ENCODE measurements around the gene SMARCC2. TPM values are rescaled to one million over a fixed set of nuclear protein-coding genes. Genes with fewer than 3 reads are reported as not detected.
"Not testable (repeated sequence)": the region's sequence is repeated elsewhere in the genome, so short reads cannot be mapped to it uniquely, and the experiment has no call there.

The SMARCC2 gene
- total RNA-seq, 5 donors from 2014 or later (not counting 1 experiment from before 2014, with no cell fraction given): 135 to 160 (median 159) TPM

DNA sequence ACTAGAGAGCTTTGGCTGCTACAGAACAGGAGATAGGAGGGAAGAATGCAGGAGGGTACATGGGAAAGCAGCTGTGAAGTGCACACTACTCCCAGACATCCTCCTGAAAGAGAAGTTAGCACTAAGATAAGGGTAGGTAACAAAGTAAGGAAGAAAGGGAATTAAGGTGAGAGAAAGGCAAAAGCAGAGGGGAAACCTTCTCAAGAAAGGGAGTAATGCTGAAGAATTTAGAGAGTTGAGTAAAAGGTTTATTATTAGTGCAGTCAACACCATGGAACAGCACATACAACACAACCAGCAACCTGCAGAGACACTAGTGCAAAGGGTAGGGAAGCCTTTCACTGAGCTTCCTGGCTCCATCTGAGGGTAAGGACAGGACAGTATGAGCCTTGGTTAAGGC, 15.0 kb upstream of the SMARCC2 start:
- no peaks in the 10 kb centered on the region for H3K27me3 Mint-ChIP-seq
- peaks cover 25% of the 10 kb centered on the region for H3K36me3 Mint-ChIP-seq
- no peaks in the 10 kb centered on the region for H3K9me3 Mint-ChIP-seq
- Histone ChIP-seq H3K4me3 (ENCODE audit: control insufficient read depth in 1 of 2, extremely low read depth in 1 of 2, low read length in 1 of 2) (no peak overlapping the region), H3K36me3 (ENCODE audit: control insufficient read depth in 2 of 2, extremely low read depth in 1 of 2, insufficient read depth in 1 of 2, low read length in 1 of 2) (peaks cover 0 to 37% of the 10 kb centered on the region in 2 donors), H3K27ac (ENCODE audit: low read length) (no peak overlapping the region), H3K27me3 (replicated peaks in 1 of 2; ENCODE audit: control insufficient read depth in 2 of 2, extremely low read depth in 1 of 2, insufficient read depth in 2 of 2, low read length in 1 of 2) (no peaks in the 10 kb centered on the region), H3K9me3 (no peaks in the 10 kb centered on the region), H3K4me1 (ENCODE audit: control insufficient read depth in 1 of 2, extremely low read depth in 1 of 2, insufficient read depth in 2 of 2, low read length in 2 of 2) (no peaks in the 10 kb centered on the region)
- ChIA-PET POLR2A (no interaction called here), CTCF (interaction anchor here in 1 of 2 donors (1.0 to 3.9 kb wide), 2 partner anchors 18 to 85 kb away, joined by 3 to 21 read pairs; partner anchors contain the start of gene RNF41)
- DNase-seq (no peak), ATAC-seq (replicated peaks in 1 of 4) (no peak)
- H3K4me1 Mint-ChIP-seq: peaks cover 0 to 5% (median 1%) of the 10 kb centered on the region in 3 donors
- no peak overlapping the region for H3K27ac Mint-ChIP-seq
- no peak overlapping the region for H3K4me3 Mint-ChIP-seq

DNA sequence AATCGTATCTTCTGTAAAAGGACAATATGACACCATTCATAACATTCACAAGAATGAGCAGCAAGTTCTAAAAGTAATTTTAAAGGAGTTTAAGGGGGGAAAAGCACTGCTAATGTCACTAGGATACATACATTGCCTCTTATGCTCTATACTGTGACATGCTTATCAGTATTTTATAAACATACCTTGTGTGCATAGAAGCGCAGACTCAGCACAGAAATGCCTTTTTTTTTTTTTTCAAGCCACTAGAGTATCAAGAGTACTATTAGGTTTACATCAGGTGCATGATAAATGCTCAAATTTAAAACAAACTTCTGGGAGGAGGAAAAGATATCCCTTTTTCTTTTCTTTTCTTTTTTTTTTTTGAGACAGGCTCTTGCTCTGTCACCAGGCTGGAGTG, 13.6 kb upstream of the SMARCC2 start:
- H3K4me1 Mint-ChIP-seq: peaks cover 0 to 5% (median 1%) of the 10 kb centered on the region in 3 donors
- no peaks in the 10 kb centered on the region for H3K9me3 ChIP-seq
- ChIA-PET POLR2A (no interaction called here), CTCF (interaction anchor here in 1 of 2 donors (0.6 to 1.7 kb wide), 5 partner anchors 27 to 545 kb away, joined by 3 read pairs; partner anchors contain the start of gene STAT2)
- no peaks in the 10 kb centered on the region for H3K27me3 Mint-ChIP-seq
- peak overlapping the region; percentile 37 to 74 for H3K27ac Mint-ChIP-seq
- no peak for ATAC-seq (replicated peaks in 1 of 4)
- DNase-seq: no peak
- no peak overlapping the region for H3K27ac ChIP-seq (ENCODE audit: low read length)
- H3K36me3 ChIP-seq (ENCODE audit: control insufficient read depth in 2 of 2, extremely low read depth in 1 of 2, insufficient read depth in 1 of 2, low read length in 1 of 2): peaks cover 0 to 29% of the 10 kb centered on the region in 2 donors
- H3K4me3 ChIP-seq (ENCODE audit: control insufficient read depth in 1 of 2, extremely low read depth in 1 of 2, low read length in 1 of 2): no peak overlapping the region
- H3K9me3 Mint-ChIP-seq: no peaks in the 10 kb centered on the region
- no peak overlapping the region for H3K4me3 Mint-ChIP-seq
- H3K4me1 ChIP-seq (ENCODE audit: control insufficient read depth in 1 of 2, extremely low read depth in 1 of 2, insufficient read depth in 2 of 2, low read length in 2 of 2): no peaks in the 10 kb centered on the region
- peaks cover 20% of the 10 kb centered on the region for H3K36me3 Mint-ChIP-seq
- no peaks in the 10 kb centered on the region for H3K27me3 ChIP-seq (replicated peaks in 1 of 2; ENCODE audit: control insufficient read depth in 2 of 2, extremely low read depth in 1 of 2, insufficient read depth in 2 of 2, low read length in 1 of 2)
- WGBS (ENCODE audit: insufficient coverage): no CpG with 5 or more reads among the region's 2 CpGs

GRCh38 chr12:56202366-56202765, 13.1 kb upstream of the SMARCC2 start:
- H3K4me1 Mint-ChIP-seq: peaks cover 0 to 5% (median 1%) of the 10 kb centered on the region in 3 donors
- ChIA-PET CTCF (interaction anchor here (0.6 to 1.7 kb wide), 6 partner anchors 15 to 1363 kb away, joined by 3 to 5 read pairs (median 4); partner anchors contain the start of gene RNF41 (in 1 of the 2)), POLR2A (interaction anchor here in 1 of 2 donors (1.0 kb wide), 1 partner anchor 30 kb away, joined by 3 read pairs; no protein-coding TSS in a partner anchor)
- Histone ChIP-seq H3K9me3 (no peaks in the 10 kb centered on the region), H3K36me3 (ENCODE audit: control insufficient read depth in 2 of 2, extremely low read depth in 1 of 2, insufficient read depth in 1 of 2, low read length in 1 of 2) (peaks cover 0 to 24% of the 10 kb centered on the region in 2 donors), H3K27ac (ENCODE audit: low read length) (no peak overlapping the region), H3K27me3 (replicated peaks in 1 of 2; ENCODE audit: control insufficient read depth in 2 of 2, extremely low read depth in 1 of 2, insufficient read depth in 2 of 2, low read length in 1 of 2) (no peaks in the 10 kb centered on the region), H3K4me3 (ENCODE audit: control insufficient read depth in 1 of 2, extremely low read depth in 1 of 2, low read length in 1 of 2) (no peak overlapping the region), H3K4me1 (ENCODE audit: control insufficient read depth in 1 of 2, extremely low read depth in 1 of 2, insufficient read depth in 2 of 2, low read length in 2 of 2) (no peaks in the 10 kb centered on the region)
- no peaks in the 10 kb centered on the region for H3K27me3 Mint-ChIP-seq
- no peaks in the 10 kb centered on the region for H3K9me3 Mint-ChIP-seq
- H3K4me3 Mint-ChIP-seq: no peak overlapping the region
- 100% methylated on average over 1 of the region's 1 CpG for WGBS (ENCODE audit: insufficient coverage)
- DNase-seq: no peak
- peaks cover 15% of the 10 kb centered on the region for H3K36me3 Mint-ChIP-seq
- peak overlapping the region; percentile 52 to 74 for H3K27ac Mint-ChIP-seq
- ATAC-seq (replicated peaks in 1 of 4): no peak

DNA sequence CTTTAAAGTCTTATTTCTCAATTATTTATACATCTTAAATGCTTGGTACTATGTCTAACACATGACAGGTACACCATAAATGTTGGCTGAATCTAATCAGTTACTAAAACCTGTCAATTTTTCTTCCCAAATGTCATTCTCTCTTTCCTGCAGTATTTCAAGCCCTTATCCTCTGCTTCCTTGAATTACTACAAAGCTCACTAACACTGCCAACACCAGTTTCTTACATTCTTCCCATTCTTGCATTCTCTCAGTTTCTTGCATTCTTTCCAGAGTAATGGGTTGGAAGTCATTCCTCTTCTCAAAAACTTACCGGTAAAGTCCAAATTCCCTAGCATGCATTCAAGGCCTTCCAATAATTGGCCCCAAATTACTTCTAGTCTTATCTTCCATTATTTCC, 9.6 kb upstream of the SMARCC2 start:
- ChIA-PET POLR2A (no interaction called here), CTCF (interaction anchor here in 1 of 2 donors (0.6 to 1.4 kb wide), 2 partner anchors 23 to 438 kb away, joined by 4 read pairs; partner anchors contain the start of gene RNF41)
- ATAC-seq (replicated peaks in 1 of 4) (no peak), DNase-seq (no peak)
- H3K27ac ChIP-seq (ENCODE audit: low read length): no peak overlapping the region
- H3K4me1 ChIP-seq (ENCODE audit: control insufficient read depth in 1 of 2, extremely low read depth in 1 of 2, insufficient read depth in 2 of 2, low read length in 2 of 2): no peaks in the 10 kb centered on the region
- H3K36me3 ChIP-seq (ENCODE audit: control insufficient read depth in 2 of 2, extremely low read depth in 1 of 2, insufficient read depth in 1 of 2, low read length in 1 of 2): no peaks in the 10 kb centered on the region
- peak overlapping the region in 1 of 2 donors; percentile 1 for H3K27ac Mint-ChIP-seq
- no peak overlapping the region for H3K4me3 ChIP-seq (ENCODE audit: control insufficient read depth in 1 of 2, extremely low read depth in 1 of 2, low read length in 1 of 2)
- H3K9me3 ChIP-seq: no peaks in the 10 kb centered on the region
- H3K27me3 ChIP-seq (replicated peaks in 1 of 2; ENCODE audit: control insufficient read depth in 2 of 2, extremely low read depth in 1 of 2, insufficient read depth in 2 of 2, low read length in 1 of 2): no peaks in the 10 kb centered on the region
- H3K9me3 Mint-ChIP-seq: no peaks in the 10 kb centered on the region
- H3K27me3 Mint-ChIP-seq: no peaks in the 10 kb centered on the region
- H3K4me1 Mint-ChIP-seq: peaks cover 0 to 7% (median 1%) of the 10 kb centered on the region in 3 donors
- no peaks in the 10 kb centered on the region for H3K36me3 Mint-ChIP-seq
- WGBS (ENCODE audit: insufficient coverage): 100% methylated on average over 1 of the region's 1 CpG
- no peak overlapping the region for H3K4me3 Mint-ChIP-seq

GRCh38 chr12:56197921-56198635, 8.8 kb upstream of the SMARCC2 start:
- no peaks in the 10 kb centered on the region for H3K27me3 Mint-ChIP-seq
- Histone ChIP-seq H3K27me3 (replicated peaks in 1 of 2; ENCODE audit: control insufficient read depth in 2 of 2, extremely low read depth in 1 of 2, insufficient read depth in 2 of 2, low read length in 1 of 2) (no peaks in the 10 kb centered on the region), H3K9me3 (no peaks in the 10 kb centered on the region), H3K4me3 (ENCODE audit: control insufficient read depth in 1 of 2, extremely low read depth in 1 of 2, low read length in 1 of 2) (no peak overlapping the region), H3K27ac (ENCODE audit: low read length) (no peak overlapping the region), H3K4me1 (ENCODE audit: control insufficient read depth in 1 of 2, extremely low read depth in 1 of 2, insufficient read depth in 2 of 2, low read length in 2 of 2) (no peaks in the 10 kb centered on the region), H3K36me3 (ENCODE audit: control insufficient read depth in 2 of 2, extremely low read depth in 1 of 2, insufficient read depth in 1 of 2, low read length in 1 of 2) (no peaks in the 10 kb centered on the region)
- peaks cover 3 to 12% (median 6%) of the 10 kb centered on the region in 3 donors for H3K4me1 Mint-ChIP-seq
- ChIA-PET POLR2A (no interaction called here), CTCF (interaction anchor here in 1 of 2 donors (0.7 to 0.8 kb wide), 2 partner anchors 17 to 266 kb away, joined by 3 read pairs; no protein-coding TSS in a partner anchor)
- no peak overlapping the region for H3K27ac Mint-ChIP-seq
- ATAC-seq (replicated peaks in 1 of 4) (no peak), DNase-seq (no peak)
- H3K36me3 Mint-ChIP-seq: no peaks in the 10 kb centered on the region
- H3K9me3 Mint-ChIP-seq: no peaks in the 10 kb centered on the region
- no peak overlapping the region for H3K4me3 Mint-ChIP-seq
- WGBS (ENCODE audit: insufficient coverage): 100% methylated on average over 3 of the region's 9 CpGs

DNA sequence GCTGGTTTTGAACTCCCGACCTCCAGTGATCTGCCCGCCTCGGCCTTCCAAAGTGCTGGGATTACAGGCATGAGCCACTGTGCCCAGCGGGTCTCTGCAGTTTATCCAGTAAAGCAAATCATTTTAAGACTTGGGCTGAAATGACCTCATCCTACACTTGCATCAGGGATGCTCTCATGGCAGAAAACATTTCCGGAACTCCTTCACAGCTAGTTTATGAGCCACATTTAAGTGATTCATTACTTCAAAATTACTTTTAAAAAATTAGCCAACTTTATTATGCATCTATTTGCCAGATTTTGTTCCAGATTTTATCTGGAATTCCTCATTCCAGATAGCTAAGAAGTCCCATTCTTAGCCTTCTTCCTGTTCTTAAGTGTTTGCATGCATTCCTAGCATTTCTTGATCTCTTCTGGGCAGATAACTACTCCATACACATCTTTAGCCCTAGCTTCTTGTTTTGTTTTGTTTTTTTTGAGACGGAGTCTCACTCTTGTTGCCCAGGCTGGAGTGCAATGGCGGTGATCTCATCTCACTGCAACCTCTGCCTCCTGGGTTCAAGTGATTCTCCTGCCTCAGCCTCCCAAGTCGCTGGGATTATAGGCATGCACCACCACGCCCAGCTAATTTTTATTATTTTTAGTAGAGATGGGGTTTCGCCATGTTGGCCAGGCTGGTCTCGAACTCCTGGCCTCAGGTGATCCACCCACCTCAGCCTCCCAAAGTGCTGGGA, 7.7 kb upstream of the SMARCC2 start:
- CTCF ChIA-PET: interaction anchor here (0.7 to 0.8 kb wide), 2 partner anchors 9 to 267 kb away, joined by 3 to 8 read pairs; no protein-coding TSS in a partner anchor
- not testable (repeated sequence) for H3K27me3 Mint-ChIP-seq; H3K27ac ChIP-seq (ENCODE audit: low read length); H3K4me3 Mint-ChIP-seq; H3K4me1 ChIP-seq (ENCODE audit: control insufficient read depth in 1 of 2, extremely low read depth in 1 of 2, insufficient read depth in 2 of 2, low read length in 2 of 2); H3K27ac Mint-ChIP-seq; H3K9me3 ChIP-seq; DNase-seq; H3K9me3 Mint-ChIP-seq; H3K27me3 ChIP-seq (replicated peaks in 1 of 2; ENCODE audit: control insufficient read depth in 2 of 2, extremely low read depth in 1 of 2, insufficient read depth in 2 of 2, low read length in 1 of 2); ATAC-seq (replicated peaks in 1 of 4); H3K4me3 ChIP-seq (ENCODE audit: control insufficient read depth in 1 of 2, extremely low read depth in 1 of 2, low read length in 1 of 2); H3K36me3 ChIP-seq (ENCODE audit: control insufficient read depth in 2 of 2, extremely low read depth in 1 of 2, insufficient read depth in 1 of 2, low read length in 1 of 2); H3K36me3 Mint-ChIP-seq
- H3K4me1 Mint-ChIP-seq: peaks cover 8 to 15% (median 12%) of the 10 kb centered on the region in 3 donors
- 95% methylated on average over 6 of the region's 11 CpGs for WGBS (ENCODE audit: insufficient coverage)
- POLR2A ChIA-PET: interaction anchor here in 1 of 2 donors (0.6 kb wide), 1 partner anchor 289 kb away, joined by 3 read pairs; no protein-coding TSS in a partner anchor

Data from T-cell (primary cell).